Activated CD8-positive, alpha-beta memory T cell treated with anti-CD3 and anti-CD28 coated beads for 48 hours (primary cell): ENCODE data around the gene MRGPRX4.

Experiments
- DNase-seq, 3 experiments: peaks; one replicate each; pipeline ENCODE4 v3.0.0-alpha.2; 2020; ENCODE audit warnings: low read depth in 2 of 3, low spot score in 2 of 3

The MRGPRX4 gene

GRCh38 chr11:18209058-18209457, 36.4 kb downstream of the MRGPRX4 start:
- DNase-seq: no peak

DNA sequence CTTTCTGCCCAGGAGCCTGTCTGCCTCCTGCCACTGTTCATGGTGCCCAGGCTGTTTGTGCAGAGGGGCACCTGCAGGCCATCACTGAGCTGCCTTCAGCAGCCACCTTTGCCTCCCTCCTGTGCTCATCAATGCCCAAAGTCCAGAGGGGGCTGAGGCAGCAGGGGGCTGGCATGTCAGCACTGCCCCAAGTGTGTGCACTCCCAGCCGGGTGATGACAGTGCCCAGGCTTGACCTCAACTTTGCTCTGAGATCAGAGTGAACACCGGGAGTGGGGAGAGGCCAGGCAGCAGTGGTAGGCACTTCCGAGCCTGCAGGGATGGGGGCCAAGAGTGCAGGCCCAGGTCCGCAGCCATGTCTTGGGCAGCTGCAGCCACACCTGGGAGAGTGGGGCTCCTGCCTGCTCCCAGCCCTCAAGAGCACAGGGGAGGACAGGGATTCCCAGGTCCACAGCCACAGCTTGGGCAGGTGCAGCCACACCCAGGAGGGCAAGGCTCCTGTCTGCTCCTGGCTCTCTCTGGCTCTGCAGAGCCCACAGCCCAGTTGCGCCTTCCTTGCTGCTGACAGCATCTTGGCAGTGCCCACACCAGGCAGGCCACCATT, 48.7 kb downstream of the MRGPRX4 start:
- no peak for DNase-seq

- DNase-seq: no peak
Measured at GRCh38 chr11:18222814-18223421, 50.3 kb downstream of the MRGPRX4 start.
